Osteoblast (primary cell): ENCODE measurements around the gene DGKZ. TPM values are rescaled to one million over a fixed set of nuclear protein-coding genes. Genes with fewer than 3 reads are reported as not detected.

Experiments
- DNase-seq: peaks from one replicate; pipeline ENCODE4 v3.0.0; 2011; ENCODE audit warnings: low spot score, mixed read lengths; ENCODE audit not compliant: insufficient read length; ENCODE audit errors: missing footprints
- H2AFZ ChIP-seq: 2 replicates; pipeline ENCODE4 v1.6.0; 2011; ENCODE audit warnings: mild to moderate bottlenecking, low read length
- H3K27ac ChIP-seq: 2 replicates; pipeline ENCODE4 v1.5.1; 2011; ENCODE audit warnings: mild to moderate bottlenecking, low read depth, low read length, moderate library complexity
- H3K27me3 ChIP-seq: 2 replicates; pipeline ENCODE4 v1.6.0; 2012; ENCODE audit warnings: mild to moderate bottlenecking, control low read depth, inconsistent platforms, low read length, moderate library complexity; ENCODE audit not compliant: insufficient read depth
- H3K36me3 ChIP-seq: 2 replicates; pipeline ENCODE4 v1.5.1; 2011; ENCODE audit warnings: mild to moderate bottlenecking, low read length, control low read depth, moderate library complexity; ENCODE audit not compliant: insufficient read depth
- H3K4me1 ChIP-seq: 2 replicates; pipeline ENCODE4 v1.5.1; 2011; ENCODE audit warnings: mild to moderate bottlenecking, low read length, control low read depth, moderate library complexity; ENCODE audit not compliant: insufficient read depth
- H3K4me2 ChIP-seq: 2 replicates; pipeline ENCODE4 v1.6.0; 2011; ENCODE audit warnings: mild to moderate bottlenecking, low read length; ENCODE audit not compliant: insufficient read depth
- H3K4me3 ChIP-seq: fragments of 200-600 bp; sonication (generic); 3 replicates; pipeline ENCODE4 v1.5.1; 2012; ENCODE audit warnings: mild to moderate bottlenecking, low read length, inconsistent platforms; ENCODE audit not compliant: insufficient read depth
- H3K79me2 ChIP-seq: 2 replicates; pipeline ENCODE4 v1.6.0; 2012; ENCODE audit warnings: mild to moderate bottlenecking, low read length, control low read depth, inconsistent platforms; ENCODE audit not compliant: insufficient read depth
- H3K9me3 ChIP-seq: 2 replicates; pipeline ENCODE4 v1.5.1; 2011; ENCODE audit warnings: low read depth, low read length, control low read depth
- H4K20me1 ChIP-seq: 2 replicates; pipeline ENCODE4 v1.6.0; 2012; ENCODE audit warnings: mild to moderate bottlenecking, low read length, control low read depth; ENCODE audit not compliant: insufficient read depth
- total RNA-seq: library from RNA; depleted of rRNA; stranded (reverse); fragments of >200 nt; gene quantifications from 2 replicates; pipeline ENCODE4 v1.2.3, GENCODE V29; 2012
- TF ChIP-seq, protein P1 (sequence below): IDR thresholded peaks from 2 replicates; pipeline ENCODE4 v1.5.1; 2011; ENCODE audit warnings: mild to moderate bottlenecking, low read depth, low read length, moderate library complexity; ENCODE audit errors: extremely low read depth

Gene DGKZ
- total RNA-seq, 1 donor, result 52.5 TPM

DNA sequence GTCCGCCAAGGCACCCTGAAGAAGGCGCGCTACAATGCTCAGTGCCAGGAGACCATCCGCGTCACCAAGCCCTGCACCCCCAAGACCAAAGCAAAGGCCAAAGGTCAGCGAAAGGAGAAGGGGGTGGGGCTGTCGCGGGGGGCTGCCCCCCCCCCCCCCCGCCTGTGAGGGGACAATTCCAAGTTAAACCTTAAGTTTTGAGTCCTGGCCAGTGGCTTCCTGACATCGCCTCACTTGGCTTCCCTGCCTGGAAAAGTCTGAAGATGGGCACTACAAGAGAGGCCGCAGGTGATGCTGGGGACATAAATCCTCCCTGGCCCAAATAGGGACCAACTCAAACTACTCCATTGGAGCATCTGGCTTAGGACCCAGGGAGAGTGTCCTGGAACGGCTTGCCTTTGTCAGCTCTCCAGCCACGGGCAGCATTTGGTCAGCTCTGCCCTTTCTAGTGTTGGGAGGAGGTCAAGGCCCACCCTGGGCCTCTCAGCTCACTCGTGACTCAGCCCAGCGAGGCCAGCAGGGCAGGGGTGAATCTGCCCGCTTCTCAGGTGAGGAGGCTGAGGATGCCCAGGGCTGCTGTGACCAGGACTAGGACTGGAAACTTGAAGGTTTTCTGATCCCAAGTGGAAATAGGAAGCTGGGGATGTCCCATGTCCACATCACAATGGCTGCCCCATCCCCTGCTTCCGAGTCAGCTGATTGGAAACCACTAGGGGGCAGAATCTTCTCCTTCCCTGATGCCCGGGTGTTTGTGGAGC is 35.6 kb downstream of the DGKZ start:
- no peak overlapping the region for H2AFZ ChIP-seq
- TF ChIP-seq, protein P1, sequence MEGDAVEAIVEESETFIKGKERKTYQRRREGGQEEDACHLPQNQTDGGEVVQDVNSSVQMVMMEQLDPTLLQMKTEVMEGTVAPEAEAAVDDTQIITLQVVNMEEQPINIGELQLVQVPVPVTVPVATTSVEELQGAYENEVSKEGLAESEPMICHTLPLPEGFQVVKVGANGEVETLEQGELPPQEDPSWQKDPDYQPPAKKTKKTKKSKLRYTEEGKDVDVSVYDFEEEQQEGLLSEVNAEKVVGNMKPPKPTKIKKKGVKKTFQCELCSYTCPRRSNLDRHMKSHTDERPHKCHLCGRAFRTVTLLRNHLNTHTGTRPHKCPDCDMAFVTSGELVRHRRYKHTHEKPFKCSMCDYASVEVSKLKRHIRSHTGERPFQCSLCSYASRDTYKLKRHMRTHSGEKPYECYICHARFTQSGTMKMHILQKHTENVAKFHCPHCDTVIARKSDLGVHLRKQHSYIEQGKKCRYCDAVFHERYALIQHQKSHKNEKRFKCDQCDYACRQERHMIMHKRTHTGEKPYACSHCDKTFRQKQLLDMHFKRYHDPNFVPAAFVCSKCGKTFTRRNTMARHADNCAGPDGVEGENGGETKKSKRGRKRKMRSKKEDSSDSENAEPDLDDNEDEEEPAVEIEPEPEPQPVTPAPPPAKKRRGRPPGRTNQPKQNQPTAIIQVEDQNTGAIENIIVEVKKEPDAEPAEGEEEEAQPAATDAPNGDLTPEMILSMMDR, result peak; percentile 77
- peaks cover 10% of the 10 kb centered on the region for H3K4me1 ChIP-seq
- H3K36me3 ChIP-seq, result peaks cover 8% of the 10 kb centered on the region
- DNase-seq, result peak; percentile 99
- peak overlapping the region; percentile 85 for H3K4me2 ChIP-seq
- H3K79me2 ChIP-seq, result no peaks in the 10 kb centered on the region
- H4K20me1 ChIP-seq, result peaks cover 5% of the 10 kb centered on the region
- no peaks in the 10 kb centered on the region for H3K9me3 ChIP-seq
- H3K27me3 ChIP-seq, result peaks cover 8% of the 10 kb centered on the region
- peak overlapping the region; percentile 74 for H3K4me3 ChIP-seq
- H3K27ac ChIP-seq, result no peak overlapping the region

GRCh38 chr11:46383404-46383758 is 36.1 kb downstream of the DGKZ start:
- peaks cover 2% of the 10 kb centered on the region for H3K36me3 ChIP-seq
- TF ChIP-seq, protein P1, result no peak
- DNase-seq, result no peak
- H3K4me3 ChIP-seq, result no peak overlapping the region
- peaks cover 14% of the 10 kb centered on the region for H3K27me3 ChIP-seq
- H3K9me3 ChIP-seq, result no peaks in the 10 kb centered on the region
- no peak overlapping the region for H2AFZ ChIP-seq
- H3K4me1 ChIP-seq, result peaks cover 10% of the 10 kb centered on the region
- H3K27ac ChIP-seq, result no peak overlapping the region
- H3K79me2 ChIP-seq, result no peaks in the 10 kb centered on the region
- no peak overlapping the region for H3K4me2 ChIP-seq
- peaks cover 5% of the 10 kb centered on the region for H4K20me1 ChIP-seq

DNA sequence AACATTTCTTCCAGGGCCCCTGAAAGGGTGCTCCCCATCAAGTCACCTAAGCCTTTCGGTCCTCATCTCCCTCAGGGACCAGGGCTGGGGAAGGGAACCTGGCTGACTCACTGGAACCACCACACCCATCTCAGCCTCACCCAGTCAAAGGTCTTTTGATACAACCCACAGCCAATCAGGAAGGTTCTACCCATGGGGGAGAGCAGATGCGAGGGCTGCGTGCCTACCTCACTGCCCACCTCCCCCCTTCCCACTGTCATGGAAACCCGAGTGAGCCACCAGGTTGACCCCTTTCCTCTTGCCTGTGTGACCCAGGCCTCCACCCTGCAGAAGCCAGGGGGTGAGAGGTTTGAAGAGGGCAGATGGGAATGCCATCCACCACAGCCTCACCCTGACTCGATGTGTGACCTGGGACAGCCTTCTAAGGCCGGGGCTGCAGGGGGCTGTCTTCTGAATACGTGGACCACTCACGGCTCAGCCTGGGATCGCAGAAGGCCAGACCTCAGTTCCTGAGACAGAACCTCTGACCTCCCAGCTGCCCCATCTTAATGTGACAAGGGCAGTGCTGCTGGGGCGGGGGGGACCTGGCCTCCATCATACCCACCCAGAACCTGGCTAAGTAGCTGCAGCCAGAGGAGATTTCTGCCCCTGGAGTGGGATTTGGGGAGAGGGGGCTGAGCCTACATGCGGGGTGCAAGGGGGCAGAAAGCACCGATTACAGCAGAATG is 36.9 kb downstream of the DGKZ start:
- peaks cover 21% of the 10 kb centered on the region for H3K27me3 ChIP-seq
- TF ChIP-seq, protein P1, result no peak

More for the DNA sequence above, 36.9 kb downstream of the DGKZ start:
- Histone ChIP-seq H3K27ac (no peak overlapping the region), H3K9me3 (no peaks in the 10 kb centered on the region), H3K79me2 (no peaks in the 10 kb centered on the region), H3K36me3 (no peaks in the 10 kb centered on the region), H3K4me1 (peaks cover 10% of the 10 kb centered on the region), H3K4me2 (no peak overlapping the region), H4K20me1 (peaks cover 6% of the 10 kb centered on the region), H3K4me3 (no peak overlapping the region), H2AFZ (no peak overlapping the region)
- no peak for DNase-seq
